ENCODE results near the gene SKIL. TPM values are rescaled to one million over a fixed set of nuclear protein-coding genes. Genes with fewer than 3 reads are reported as not detected.

Gene SKIL
- polyA plus RNA-seq, 3 donors = 37.6 to 48.4 (median 45.8) TPM

DNA sequence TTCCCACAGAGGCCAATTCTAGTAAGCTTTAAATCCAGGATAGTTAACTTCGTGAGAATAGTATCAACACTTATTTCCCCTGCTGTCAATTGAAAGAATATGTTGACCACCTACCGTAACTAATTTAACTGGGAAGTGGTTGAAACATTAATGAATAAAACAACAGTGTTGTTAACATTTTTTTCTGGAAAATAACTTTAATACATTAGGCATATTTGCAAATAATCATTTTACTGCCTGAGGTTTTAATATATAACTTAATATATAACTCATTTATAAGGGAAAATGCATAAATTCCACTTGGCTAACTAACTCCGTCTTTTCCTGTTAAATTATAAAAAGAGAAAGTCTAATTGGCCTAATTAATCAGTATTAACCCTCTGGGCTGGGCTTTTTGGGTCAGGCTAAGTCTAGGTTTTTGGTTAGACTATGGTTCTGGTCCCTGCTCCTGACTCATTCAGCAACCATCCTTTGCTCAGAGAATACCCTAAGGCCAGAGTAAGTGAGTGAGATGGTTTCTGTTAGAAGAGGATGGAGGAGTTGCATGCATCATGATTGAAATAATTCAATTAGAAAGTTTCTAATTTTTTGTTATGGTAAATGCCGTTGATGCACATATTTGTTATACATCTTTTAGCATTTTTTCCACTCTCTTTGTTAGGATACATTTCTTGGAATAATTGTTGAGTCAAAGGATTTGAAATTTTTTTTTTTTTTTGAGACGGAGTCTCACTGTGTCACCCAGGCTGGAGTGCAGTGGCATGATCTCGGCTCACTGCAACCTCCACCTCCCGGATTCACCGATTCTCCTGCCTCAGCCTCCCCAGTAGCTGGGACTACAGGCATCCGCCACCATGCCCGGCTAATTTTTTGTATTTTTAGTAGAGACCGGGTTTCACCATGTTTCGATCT is 10.8 kb upstream of the SKIL start:
- no peak for DNase-seq (ENCODE audit: low read depth in 3 of 3, low spot score in 2 of 3)

DNA sequence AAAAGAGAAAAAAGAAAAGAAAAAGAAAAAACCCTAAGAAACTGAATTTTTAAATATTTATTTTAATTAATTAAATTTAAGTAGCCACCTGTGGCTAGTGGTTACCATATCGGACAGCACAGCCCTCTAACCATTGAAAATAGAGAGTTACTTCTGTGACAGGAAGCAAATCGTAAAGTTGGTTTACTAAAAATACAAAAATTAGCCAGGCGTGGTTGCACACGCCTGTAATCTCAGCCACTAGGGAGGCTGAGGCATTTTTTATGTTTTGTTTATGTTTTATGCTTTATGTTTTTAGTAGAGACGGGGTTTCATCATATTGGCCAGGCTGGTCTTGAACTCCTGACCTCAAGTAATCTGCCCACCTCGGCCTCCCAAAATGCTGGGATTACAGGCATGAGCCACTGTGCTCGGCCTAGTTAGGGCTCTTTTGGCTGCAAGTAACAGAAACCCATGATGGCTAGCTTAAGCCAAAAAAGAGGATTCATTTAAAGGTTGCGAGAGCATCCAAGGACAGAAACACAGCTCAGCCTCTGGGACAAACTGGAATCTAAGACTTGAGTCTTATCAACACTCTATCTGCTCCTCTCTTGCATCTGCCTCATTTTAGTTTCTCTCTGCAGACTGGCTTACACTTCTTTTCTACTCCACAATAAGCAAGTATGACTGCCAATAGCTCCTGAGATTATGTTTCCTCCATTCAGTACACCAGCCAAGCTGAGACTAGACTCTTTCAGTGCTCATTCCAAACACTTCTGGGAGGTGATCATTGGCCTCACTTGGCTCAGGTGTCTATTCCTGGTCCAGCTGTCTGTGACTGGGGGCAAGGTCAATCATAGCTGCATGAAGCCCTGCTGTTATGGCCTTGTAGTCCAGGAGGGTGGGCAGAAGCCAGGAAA is 6.8 kb upstream of the SKIL start:
- no peak for DNase-seq (ENCODE audit: low read depth in 3 of 3, low spot score in 2 of 3)

DNA sequence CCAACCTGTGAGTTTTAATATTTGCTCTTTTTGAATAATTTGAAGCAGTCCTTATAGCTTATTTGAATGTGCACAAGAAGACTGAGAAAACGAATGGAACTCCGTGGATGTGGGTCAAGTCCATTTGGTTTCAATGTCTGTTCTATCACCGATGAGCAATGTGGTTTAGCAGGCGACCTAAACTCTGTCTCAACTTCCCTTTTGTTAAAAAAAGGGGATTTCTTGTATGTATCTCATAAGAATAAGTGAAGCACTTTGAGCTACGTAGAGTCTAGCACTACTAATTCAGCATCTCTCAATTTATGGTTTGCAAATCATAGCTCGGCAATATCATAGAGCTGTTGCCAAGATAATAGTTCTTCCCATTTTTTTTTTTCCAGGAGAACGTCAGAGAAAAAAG is 4.6 kb upstream of the SKIL start:
- DNase-seq (ENCODE audit: low read depth in 3 of 3, low spot score in 2 of 3) = no peak

GRCh38 chr3:170353485-170353884 is 4.0 kb upstream of the SKIL start:
- no peak for DNase-seq (ENCODE audit: low read depth in 3 of 3, low spot score in 2 of 3)

GRCh38 chr3:170354760-170355159 is 2.8 kb upstream of the SKIL start:
- DNase-seq (ENCODE audit: low read depth in 3 of 3, low spot score in 2 of 3) = no peak

DNA sequence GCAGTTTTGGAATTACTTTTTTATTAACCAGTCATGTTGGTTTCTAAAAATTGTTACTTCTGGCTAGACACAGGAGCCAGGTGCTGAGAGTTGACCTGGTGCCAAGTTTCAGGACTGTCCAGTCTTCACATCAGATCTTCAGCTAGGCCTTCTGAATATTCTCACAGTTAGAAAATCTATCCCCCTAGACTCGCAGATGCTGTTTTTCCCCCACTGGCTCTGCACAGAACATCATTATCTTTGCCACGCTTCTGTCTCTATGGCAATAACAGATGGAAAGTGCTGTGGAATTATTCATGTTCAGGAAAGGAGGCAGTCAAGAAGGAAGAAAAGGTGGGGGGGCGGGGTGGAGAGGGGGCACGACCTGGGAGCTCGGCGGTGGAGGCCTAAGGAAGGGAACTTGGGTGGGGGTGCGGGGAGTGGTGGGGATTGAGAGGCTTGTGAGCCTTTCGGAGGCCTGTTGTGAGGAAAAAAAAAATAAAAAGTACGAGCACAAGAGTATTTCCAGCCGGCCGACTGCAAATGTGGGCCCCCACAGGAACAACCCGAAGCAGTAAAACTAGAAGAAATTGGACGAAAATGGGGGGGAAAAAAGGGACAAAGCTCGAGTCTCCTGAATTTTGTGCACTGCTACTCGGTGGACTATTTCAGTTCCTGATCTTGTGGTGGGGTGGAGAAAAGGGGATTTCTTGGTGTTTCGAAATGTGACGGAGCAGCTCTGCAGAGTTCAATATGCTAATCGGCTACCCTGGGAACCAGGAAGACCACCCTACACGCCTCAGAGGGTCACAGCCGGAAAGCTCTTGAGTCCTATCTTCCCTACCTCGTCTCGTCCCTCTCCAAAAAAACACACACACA is 1.5 kb upstream of the SKIL start:
- peak in 1 of 3 donors; percentile 77 for DNase-seq (ENCODE audit: low read depth in 3 of 3, low spot score in 2 of 3)

DNA sequence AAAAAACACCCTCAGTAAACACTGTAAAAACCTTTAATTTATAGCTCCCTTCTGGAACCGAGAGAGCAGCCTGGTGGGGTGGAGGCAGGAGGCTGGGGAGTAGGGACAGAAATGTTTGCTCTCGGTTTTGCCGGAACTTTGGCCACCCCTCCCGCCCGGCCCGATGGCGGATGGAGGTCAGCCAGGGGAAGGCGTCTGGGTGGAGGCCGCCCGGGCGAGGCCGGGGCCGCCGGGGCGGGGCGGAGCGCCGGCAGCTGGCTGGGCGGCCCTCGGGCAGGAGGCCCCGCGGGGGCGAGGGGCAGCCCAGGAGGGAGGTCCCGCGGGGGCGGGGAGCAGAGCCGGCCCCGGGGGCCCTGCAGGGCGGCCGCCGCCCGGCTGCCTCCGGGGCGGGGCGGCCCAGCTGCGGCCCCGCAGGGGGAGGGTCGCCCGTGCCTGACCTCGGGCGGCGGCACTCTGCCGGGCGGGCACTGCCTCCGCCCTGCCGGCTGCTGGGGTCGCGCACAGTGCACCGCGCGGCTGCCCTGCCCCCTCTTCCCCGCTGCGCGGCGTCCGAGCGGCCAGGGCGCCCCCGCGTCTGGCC is 829 bp upstream of the SKIL start:
- peak in 1 of 3 donors; percentile 74 for DNase-seq (ENCODE audit: low read depth in 3 of 3, low spot score in 2 of 3)

- peak in 2 of 3 donors; percentile 41 to 51 for DNase-seq (ENCODE audit: low read depth in 3 of 3, low spot score in 2 of 3)
Observed at GRCh38 chr3:170358042-170359010, 811 bp downstream of the SKIL start.

GRCh38 chr3:170359178-170359704 is 1.7 kb downstream of the SKIL start:
- no peak for DNase-seq (ENCODE audit: low read depth in 3 of 3, low spot score in 2 of 3)

GRCh38 chr3:170360466-170360865 is 3.0 kb downstream of the SKIL start:
- no peak for DNase-seq (ENCODE audit: low read depth in 3 of 3, low spot score in 2 of 3)

- DNase-seq (ENCODE audit: low read depth in 3 of 3, low spot score in 2 of 3) = no peak
Observed at GRCh38 chr3:170360916-170361315, 3.4 kb downstream of the SKIL start.

GRCh38 chr3:170361711-170362110 is 4.2 kb downstream of the SKIL start:
- DNase-seq (ENCODE audit: low read depth in 3 of 3, low spot score in 2 of 3) = no peak

- no peak for DNase-seq (ENCODE audit: low read depth in 3 of 3, low spot score in 2 of 3)
Observed at GRCh38 chr3:170363471-170363994, 6.0 kb downstream of the SKIL start.

GRCh38 chr3:170364965-170365364 is 7.5 kb downstream of the SKIL start:
- no peak for DNase-seq (ENCODE audit: low read depth in 3 of 3, low spot score in 2 of 3)

- DNase-seq (ENCODE audit: low read depth in 3 of 3, low spot score in 2 of 3) = no peak
Observed at GRCh38 chr3:170367797-170368196, 10.3 kb downstream of the SKIL start.

GRCh38 chr3:170368921-170369320 is 11.4 kb downstream of the SKIL start:
- no peak for DNase-seq (ENCODE audit: low read depth in 3 of 3, low spot score in 2 of 3)

- no peak for DNase-seq (ENCODE audit: low read depth in 3 of 3, low spot score in 2 of 3)
Observed at GRCh38 chr3:170372190-170372879, 14.8 kb downstream of the SKIL start.

GRCh38 chr3:170383567-170383966 is 26.1 kb downstream of the SKIL start:
- no peak for DNase-seq (ENCODE audit: low read depth in 3 of 3, low spot score in 2 of 3)
